SK-N-SH (cell line): ENCODE results near the gene CACNA2D3. TPM values are rescaled to one million over a fixed set of nuclear protein-coding genes. Genes with fewer than 3 reads are reported as not detected.

ENCODE experiments used
- CTCF ChIA-PET: fragments of 300-600, 350-600 bp; formaldehyde crosslinking; extraction: SDS; loops from one replicate; lab custom pipeline; 2021; lab: Yijun Ruan, JAX
- POLR2A ChIA-PET: fragments of 350-600 bp; sonication (Branson Sonifier 250); formaldehyde crosslinking; extraction: SDS; loops from one replicate; lab custom pipeline; 2020; ENCODE audit warnings: antibody characterized with exemption, inconsistent platforms; lab: Yijun Ruan, JAX
- DNase-seq: peaks from one replicate; pipeline ENCODE4 v3.0.0; 2012
- H2AFZ ChIP-seq: fragments of 200-600 bp; sonication (generic); 2 replicates; pipeline ENCODE4 v1.8.1; 2016; ENCODE audit warnings: antibody characterized with exemption, mild to moderate bottlenecking, low read depth
- H3F3A ChIP-seq: fragments of 200-600 bp; sonication (generic); replicated peaks from 2 replicates; pipeline ENCODE3; 2016; ENCODE audit warnings: antibody characterized with exemption, mild to moderate bottlenecking; ENCODE audit not compliant: insufficient read depth
- H3K27ac ChIP-seq, 2 experiments: fragments of 200-500 bp in 1 of 2; fragments of 200-600 bp in 1 of 2; sonication (Bioruptor generic) in 1 of 2; sonication (generic), shearing (Covaris generic) in 1 of 2; 2 replicates each; pipeline versions ENCODE4 v1.5.1 to v1.6.1; 2014 to 2016; ENCODE audit warnings: low read depth in 2 of 2, inconsistent platforms in 1 of 2, low read length in 1 of 2, mild to moderate bottlenecking in 1 of 2, mixed read lengths in 1 of 2
- H3K27me3 ChIP-seq: fragments of 200-600 bp; sonication (generic), shearing (Covaris generic); 2 replicates; pipeline ENCODE4 v1.6.1; 2016; ENCODE audit warnings: mixed run types; ENCODE audit not compliant: insufficient read depth
- H3K36me3 ChIP-seq, 2 experiments: fragments of 200-500 bp in 1 of 2; fragments of 200-600 bp in 1 of 2; sonication (Bioruptor generic) in 1 of 2; sonication (generic) in 1 of 2; replicated peaks in 1 of 2; 2 replicates each; pipeline versions ENCODE3 to v1.5.1; 2014 to 2016; ENCODE audit warnings: low read length in 1 of 2, mild to moderate bottlenecking in 1 of 2; ENCODE audit not compliant: insufficient read depth in 2 of 2, control insufficient read depth in 1 of 2
- H3K4me1 ChIP-seq, 2 experiments: fragments of 200-500 bp in 1 of 2; fragments of 200-600 bp in 1 of 2; sonication (Bioruptor generic) in 1 of 2; sonication (generic), shearing (Covaris generic) in 1 of 2; 2 replicates each; pipeline versions ENCODE4 v1.5.1 to v1.6.1; 2014 to 2016; ENCODE audit warnings: low read depth in 1 of 2, low read length in 1 of 2, mixed run types in 1 of 2; ENCODE audit not compliant: insufficient read depth in 2 of 2, control insufficient read depth in 1 of 2
- H3K4me2 ChIP-seq: fragments of 200-600 bp; sonication (generic), shearing (Covaris generic); 2 replicates; pipeline ENCODE4 v1.6.1; 2017; ENCODE audit warnings: mixed run types
- H3K4me3 ChIP-seq, 2 experiments: fragments of 200-500 bp in 1 of 2; fragments of 200-600 bp in 1 of 2; sonication (Bioruptor generic) in 1 of 2; sonication (generic), shearing (Covaris generic) in 1 of 2; 2 replicates each; pipeline versions ENCODE4 v1.5.1 to v1.8.1; 2014 to 2016; ENCODE audit warnings: low read depth in 2 of 2, inconsistent platforms in 1 of 2, low read length in 1 of 2, mild to moderate bottlenecking in 1 of 2, mixed read lengths in 1 of 2, moderate library complexity in 1 of 2
- H3K79me2 ChIP-seq: fragments of 200-600 bp; sonication (generic); 2 replicates; pipeline ENCODE4 v1.8.1; 2017; ENCODE audit warnings: mild to moderate bottlenecking; ENCODE audit not compliant: insufficient read depth
- H3K9ac ChIP-seq: fragments of 200-600 bp; sonication (generic); 2 replicates; pipeline ENCODE4 v1.6.1; 2017; ENCODE audit warnings: mixed run types
- H3K9me2 ChIP-seq: fragments of 200-600 bp; sonication (generic); 2 replicates; pipeline ENCODE4 v1.6.1; 2017; ENCODE audit warnings: mixed run types
- H3K9me3 ChIP-seq: fragments of 200-600 bp; sonication (generic); 2 replicates; pipeline ENCODE4 v1.6.1; 2017; ENCODE audit warnings: mixed run types, mild to moderate bottlenecking, moderate library complexity
- H4K20me1 ChIP-seq: fragments of 200-600 bp; sonication (generic); 2 replicates; pipeline ENCODE4 v1.6.1; 2017; ENCODE audit warnings: mild to moderate bottlenecking, mixed run types; ENCODE audit not compliant: insufficient read depth
- CHD2 ChIP-seq: fragments of 150-350 bp; IDR thresholded peaks from 2 replicates; pipeline ENCODE4 v1.6.1; 2018; ENCODE audit warnings: low read length; ENCODE audit not compliant: partially characterized antibody
- ELF1 ChIP-seq: IDR thresholded peaks from 2 replicates; pipeline ENCODE4 v1.4.0; 2012
- EP300 ChIP-seq, 2 experiments: IDR thresholded peaks; 2 replicates each; pipeline versions ENCODE4 v1.4.0 to v1.6.1; 2012; ENCODE audit warnings: borderline replicate concordance in 1 of 2, low read depth in 1 of 2, low read length in 1 of 2
- EZH2phosphoT487 ChIP-seq: fragments of 200-600 bp; sonication (generic); IDR thresholded peaks from 2 replicates; pipeline ENCODE4 v1.6.1; 2017; ENCODE audit warnings: low read depth, mixed run types, mild to moderate bottlenecking, antibody characterized with exemption, moderate library complexity, borderline replicate concordance
- FOSL2 ChIP-seq: IDR thresholded peaks from 2 replicates; pipeline ENCODE4 v1.4.0; 2012; ENCODE audit warnings: low read depth, mild to moderate bottlenecking, moderate library complexity, borderline replicate concordance
- FOXJ3 ChIP-seq: sonication (generic); formaldehyde crosslinking; IDR thresholded peaks from 2 replicates; pipeline ENCODE4 v1.5.1; 2020; ENCODE audit warnings: mild to moderate bottlenecking, missing genetic modification reagents
- FOXM1 ChIP-seq: IDR thresholded peaks from 2 replicates; pipeline ENCODE4 v1.4.0; 2012; ENCODE audit warnings: low read depth, mild to moderate bottlenecking
- GATA2 ChIP-seq: sonication (generic); formaldehyde crosslinking; IDR thresholded peaks from 2 replicates; pipeline ENCODE4 v1.5.0; 2020; ENCODE audit warnings: mild to moderate bottlenecking, missing genetic modification reagents
- JUND ChIP-seq: IDR thresholded peaks from 2 replicates; pipeline ENCODE4 v1.4.0; 2012
- MAX ChIP-seq: IDR thresholded peaks from 2 replicates; pipeline ENCODE4 v1.4.0; 2012; ENCODE audit warnings: low read depth
- MXI1 ChIP-seq: IDR thresholded peaks from 2 replicates; pipeline ENCODE4 v1.6.1; 2012; ENCODE audit warnings: mild to moderate bottlenecking, low read depth, low read length, improper control_type of control experiment
- RAD21 ChIP-seq: IDR thresholded peaks from 2 replicates; pipeline ENCODE4 v1.6.1; 2012; ENCODE audit warnings: mild to moderate bottlenecking, low read length
- RCOR1 ChIP-seq: fragments of 150-350 bp; IDR thresholded peaks from 2 replicates; pipeline ENCODE4 v1.6.1; 2017; ENCODE audit warnings: antibody characterized with exemption, low read length
- REST ChIP-seq: IDR thresholded peaks from 2 replicates; pipeline ENCODE4 v1.6.1; 2012; ENCODE audit warnings: mild to moderate bottlenecking, low read depth, low read length, moderate library complexity
- RFX5 ChIP-seq: IDR thresholded peaks from 2 replicates; pipeline ENCODE4 v1.6.1; 2012; ENCODE audit warnings: mild to moderate bottlenecking, improper control_type of control experiment, low read length
- RXRA ChIP-seq: IDR thresholded peaks from 2 replicates; pipeline ENCODE4 v1.4.0; 2012; ENCODE audit warnings: low read depth, mild to moderate bottlenecking, borderline replicate concordance
- SIN3A ChIP-seq: IDR thresholded peaks from 2 replicates; pipeline ENCODE4 v1.6.1; 2012; ENCODE audit warnings: low read depth, mild to moderate bottlenecking, low read length, moderate library complexity, borderline replicate concordance
- SMC3 ChIP-seq: IDR thresholded peaks from 2 replicates; pipeline ENCODE4 v1.6.1; 2012; ENCODE audit warnings: low read depth, low read length, improper control_type of control experiment
- TAF1 ChIP-seq: IDR thresholded peaks from 2 replicates; pipeline ENCODE4 v1.6.1; 2012; ENCODE audit warnings: low read depth, mild to moderate bottlenecking, low read length, moderate library complexity, borderline replicate concordance
- TCF12 ChIP-seq: IDR thresholded peaks from 2 replicates; pipeline ENCODE4 v1.4.0; 2012
- YY1 ChIP-seq: IDR thresholded peaks from 2 replicates; pipeline ENCODE4 v1.4.0; 2012; ENCODE audit warnings: low read depth, mild to moderate bottlenecking
- WGBS: methylation state at CpG from one replicate; pipeline ENCODE4 v1.1.6; 2017; ENCODE audit warnings: low lambda C conversion rate; 5-methylcytosine and 5-hydroxymethylcytosine counted together
- polyA plus RNA-seq, 3 experiments: library from polyadenylated mRNA; depleted of rRNA; stranded (reverse); fragments of >200 nt; gene quantifications; 2 replicates each; pipeline ENCODE4 v1.2.3, GENCODE V29; 2012
- TF ChIP-seq, protein P1 (sequence below): IDR thresholded peaks from 2 replicates; pipeline ENCODE4 v1.4.0; 2012; ENCODE audit warnings: low read depth, borderline replicate concordance
- TF ChIP-seq, protein P2 (sequence below): fragments of 150-350 bp; IDR thresholded peaks from 2 replicates; pipeline ENCODE4 v1.6.1; 2017; ENCODE audit warnings: antibody characterized with exemption, low read length, low read depth, borderline replicate concordance

The CACNA2D3 gene
- polyA plus RNA-seq, 1 of the 3 experiments (the other 2 are of a cell fraction) = 0.15 TPM

GRCh38 chr3:54150864-54151467 lies 28.6 kb downstream of the CACNA2D3 start:
- Histone ChIP-seq H2AFZ (no peak overlapping the region), H3K79me2 (no peaks in the 10 kb centered on the region), H3K4me1 (peaks cover 0 to 2% of the 10 kb centered on the region in 2 experiments; a peak in 1 of 4 replicates), H3K27ac (no peak overlapping the region), H4K20me1 (no peaks in the 10 kb centered on the region), H3K9me3 (no peaks in the 10 kb centered on the region), H3K27me3 (no peaks in the 10 kb centered on the region), H3K9ac (no peak overlapping the region), H3K4me3 (no peak overlapping the region), H3K36me3 (no peaks in the 10 kb centered on the region), H3F3A (no peaks in the 10 kb centered on the region), H3K9me2 (no peaks in the 10 kb centered on the region), H3K4me2 (no peak overlapping the region)
- WGBS = 30% methylated on average over 3 of the region's 3 CpGs
- POLR2A ChIA-PET = no interaction called here
- CTCF ChIA-PET = no interaction called here
- DNase-seq = no peak
- no peak for TF ChIP-seq JUND
- TF ChIP-seq SIN3A = no peak
- TF ChIP-seq YY1 = no peak
- no peak for TF ChIP-seq RAD21
- TF ChIP-seq FOXM1 = no peak
- no peak for TF ChIP-seq ELF1
- no peak for TF ChIP-seq EP300 (IDR thresholded peaks at IDR 0.05; ENCODE audit: borderline replicate concordance in 1 of 2, low read depth in 1 of 2, low read length in 1 of 2)
- TF ChIP-seq SMC3 = no peak
- TF ChIP-seq EZH2phosphoT487 = no peak
- TF ChIP-seq MXI1 = no peak
- no peak for TF ChIP-seq FOXJ3 (CRISPR knock-in tag)

- no peaks in the 10 kb centered on the region for H3K27me3 ChIP-seq
- no peak overlapping the region for H2AFZ ChIP-seq
- H3K27ac ChIP-seq = no peak overlapping the region
- H3K36me3 ChIP-seq = no peaks in the 10 kb centered on the region
- H3K4me3 ChIP-seq = no peak overlapping the region
- no peaks in the 10 kb centered on the region for H3F3A ChIP-seq
- no peaks in the 10 kb centered on the region for H3K9me2 ChIP-seq
- H3K4me1 ChIP-seq = no peaks in the 10 kb centered on the region
- H4K20me1 ChIP-seq = no peaks in the 10 kb centered on the region
- ChIA-PET CTCF (no interaction called here), POLR2A (no interaction called here)
- TF ChIP-seq, protein P1, sequence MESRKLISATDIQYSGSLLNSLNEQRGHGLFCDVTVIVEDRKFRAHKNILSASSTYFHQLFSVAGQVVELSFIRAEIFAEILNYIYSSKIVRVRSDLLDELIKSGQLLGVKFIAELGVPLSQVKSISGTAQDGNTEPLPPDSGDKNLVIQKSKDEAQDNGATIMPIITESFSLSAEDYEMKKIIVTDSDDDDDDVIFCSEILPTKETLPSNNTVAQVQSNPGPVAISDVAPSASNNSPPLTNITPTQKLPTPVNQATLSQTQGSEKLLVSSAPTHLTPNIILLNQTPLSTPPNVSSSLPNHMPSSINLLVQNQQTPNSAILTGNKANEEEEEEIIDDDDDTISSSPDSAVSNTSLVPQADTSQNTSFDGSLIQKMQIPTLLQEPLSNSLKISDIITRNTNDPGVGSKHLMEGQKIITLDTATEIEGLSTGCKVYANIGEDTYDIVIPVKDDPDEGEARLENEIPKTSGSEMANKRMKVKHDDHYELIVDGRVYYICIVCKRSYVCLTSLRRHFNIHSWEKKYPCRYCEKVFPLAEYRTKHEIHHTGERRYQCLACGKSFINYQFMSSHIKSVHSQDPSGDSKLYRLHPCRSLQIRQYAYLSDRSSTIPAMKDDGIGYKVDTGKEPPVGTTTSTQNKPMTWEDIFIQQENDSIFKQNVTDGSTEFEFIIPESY = no peak
- TF ChIP-seq RXRA (no peak), MAX (no peak), RCOR1 (no peak), MXI1 (no peak), TCF12 (no peak), TAF1 (no peak), GATA2 (CRISPR knock-in tag) (no peak), REST (no peak), RAD21 (no peak), FOXM1 (no peak), FOSL2 (no peak), ELF1 (no peak), CHD2 (no peak), RFX5 (no peak)
- TF ChIP-seq, protein P2, sequence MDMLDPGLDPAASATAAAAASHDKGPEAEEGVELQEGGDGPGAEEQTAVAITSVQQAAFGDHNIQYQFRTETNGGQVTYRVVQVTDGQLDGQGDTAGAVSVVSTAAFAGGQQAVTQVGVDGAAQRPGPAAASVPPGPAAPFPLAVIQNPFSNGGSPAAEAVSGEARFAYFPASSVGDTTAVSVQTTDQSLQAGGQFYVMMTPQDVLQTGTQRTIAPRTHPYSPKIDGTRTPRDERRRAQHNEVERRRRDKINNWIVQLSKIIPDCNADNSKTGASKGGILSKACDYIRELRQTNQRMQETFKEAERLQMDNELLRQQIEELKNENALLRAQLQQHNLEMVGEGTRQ = no peak
- no peaks in the 10 kb centered on the region for H3K79me2 ChIP-seq
- no peaks in the 10 kb centered on the region for H3K9me3 ChIP-seq
- no peak overlapping the region for H3K4me2 ChIP-seq
- no peak overlapping the region for H3K9ac ChIP-seq
- no peak for DNase-seq
- WGBS = 39% methylated on average over 1 of the region's 1 CpG
Measured at GRCh38 chr3:54153477-54153876, 31.1 kb downstream of the CACNA2D3 start.
